Mononuclear cell (primary cell): Measurements from ENCODE around the gene IQGAP2. TPM values are rescaled to one million over a fixed set of nuclear protein-coding genes. Genes with fewer than 3 reads are reported as not detected.

Experiments used
- H3K27me3 ChIP-seq: 2 replicates; pipeline ENCODE4 v1.6.0; 2011; ENCODE audit warnings: low read length, control low read depth; ENCODE audit not compliant: insufficient read depth
- H3K4me1 ChIP-seq: 2 replicates; pipeline ENCODE4 v1.5.1; 2011; ENCODE audit warnings: mild to moderate bottlenecking, low read length, control low read depth; ENCODE audit not compliant: insufficient read depth
- H3K4me3 ChIP-seq: 2 replicates; pipeline ENCODE4 v1.5.1; 2011; ENCODE audit warnings: mild to moderate bottlenecking, low read length, moderate library complexity
- H3K9me3 ChIP-seq: 2 replicates; pipeline ENCODE4 v1.5.1; 2011; ENCODE audit warnings: low read depth, mild to moderate bottlenecking, control low read depth, low read length
- total RNA-seq: library from RNA; depleted of rRNA; stranded (reverse); fragments of >200 nt; gene quantifications from one replicate; pipeline ENCODE4 v1.2.3, GENCODE V29; 2012

The IQGAP2 gene
- total RNA-seq, 1 donor, result 75.0 TPM

DNA sequence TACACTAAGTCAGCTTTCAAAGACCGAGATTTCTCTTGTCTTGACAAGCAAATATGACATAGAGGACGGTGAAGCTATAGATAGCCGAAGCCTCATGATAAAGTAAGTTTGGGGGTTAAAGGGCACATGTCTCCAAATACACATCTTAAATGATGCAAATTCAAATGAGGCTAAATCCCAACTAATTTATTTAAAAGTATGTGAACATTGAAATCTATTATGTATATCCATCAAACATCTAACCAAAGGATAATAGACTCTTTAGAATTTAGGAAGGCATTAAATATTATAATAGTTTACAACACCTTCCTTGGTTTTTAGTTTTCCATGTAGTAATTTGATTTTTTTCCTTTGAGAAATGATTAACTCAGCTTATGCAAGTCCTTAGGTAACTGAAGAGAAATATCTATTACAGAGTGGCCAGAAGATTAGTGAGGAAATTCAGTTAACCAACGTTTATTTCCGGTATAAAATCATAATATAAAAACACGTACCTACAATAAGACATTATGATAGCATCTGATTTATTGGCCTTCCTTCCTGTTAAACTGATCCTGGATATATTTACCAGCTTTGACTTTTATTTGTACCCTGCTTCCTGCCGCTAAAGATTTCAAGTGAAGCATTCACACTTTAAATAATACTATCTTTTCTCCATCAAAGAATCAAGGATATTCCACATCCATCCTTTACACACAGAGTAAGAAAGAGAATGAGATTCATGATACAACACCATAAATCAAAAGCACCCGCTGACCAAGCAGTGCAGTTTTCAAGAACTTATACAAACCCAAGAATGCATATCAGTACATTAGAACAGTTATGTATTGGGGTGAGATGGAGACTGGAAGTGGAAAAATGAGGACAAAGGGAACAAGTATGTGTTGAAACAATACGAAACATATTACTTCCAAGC, 281.0 kb downstream of the IQGAP2 start:
- Histone ChIP-seq H3K27me3 (no peaks in the 10 kb centered on the region), H3K9me3 (no peaks in the 10 kb centered on the region), H3K4me1 (no peaks in the 10 kb centered on the region), H3K4me3 (no peak overlapping the region)

DNA sequence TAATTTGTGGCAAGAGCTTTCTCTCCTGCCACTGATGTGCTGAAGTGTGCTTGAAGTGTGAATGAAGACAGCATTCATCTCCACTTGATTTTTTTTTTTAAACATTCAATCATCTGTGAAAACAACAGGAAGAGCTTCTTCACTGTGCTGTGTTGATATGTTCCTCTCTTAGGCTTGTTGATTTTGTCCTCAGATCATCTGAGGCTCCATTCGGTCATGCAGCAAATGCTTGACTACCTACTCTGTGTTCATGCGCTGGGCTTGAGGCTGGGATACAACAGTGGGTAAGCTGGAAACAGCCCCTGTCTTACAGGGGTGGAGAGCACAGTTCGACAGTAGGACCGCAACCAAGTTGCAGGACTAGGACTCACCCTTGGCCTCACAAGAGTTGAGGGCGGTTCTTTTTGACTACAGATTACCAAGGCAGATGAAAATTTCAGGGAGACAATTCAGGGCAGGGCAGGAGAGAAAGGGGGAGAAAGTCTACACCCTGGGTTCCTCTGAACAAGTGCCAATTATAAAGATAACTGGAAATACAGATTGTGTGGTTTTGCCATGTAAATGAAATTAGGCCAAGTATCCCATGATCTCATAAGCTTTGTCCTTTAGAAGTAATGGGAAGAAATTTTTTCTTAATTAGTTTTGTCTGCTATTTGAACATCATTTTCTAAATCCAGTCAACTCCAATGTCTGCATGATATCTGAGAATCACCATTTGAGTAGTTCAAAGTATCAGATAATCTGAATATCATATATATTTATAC, 281.9 kb downstream of the IQGAP2 start:
- Histone ChIP-seq H3K4me3 (no peak overlapping the region), H3K9me3 (no peaks in the 10 kb centered on the region), H3K4me1 (no peaks in the 10 kb centered on the region), H3K27me3 (no peaks in the 10 kb centered on the region)

DNA sequence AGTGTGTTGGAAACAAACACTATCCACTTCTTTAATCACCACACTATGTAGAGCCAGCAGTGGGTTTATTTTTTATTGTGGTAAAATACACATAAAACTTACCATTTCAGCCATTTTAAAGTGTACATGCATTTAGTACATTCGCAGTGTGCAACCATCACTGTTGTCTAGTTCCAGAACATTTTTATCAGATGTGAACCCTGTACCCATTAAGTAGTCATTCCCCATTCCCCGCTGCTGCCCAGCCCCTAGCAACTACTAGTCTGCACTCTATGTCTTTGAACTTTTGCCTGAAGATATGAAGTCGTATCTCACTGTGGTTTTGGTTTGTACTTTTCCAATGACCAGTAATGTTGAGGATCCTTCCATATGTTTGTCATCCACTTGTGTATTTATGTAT, 282.6 kb downstream of the IQGAP2 start:
- H3K4me3 ChIP-seq, result no peak overlapping the region
- H3K9me3 ChIP-seq, result no peaks in the 10 kb centered on the region
- no peaks in the 10 kb centered on the region for H3K4me1 ChIP-seq
- no peaks in the 10 kb centered on the region for H3K27me3 ChIP-seq

DNA sequence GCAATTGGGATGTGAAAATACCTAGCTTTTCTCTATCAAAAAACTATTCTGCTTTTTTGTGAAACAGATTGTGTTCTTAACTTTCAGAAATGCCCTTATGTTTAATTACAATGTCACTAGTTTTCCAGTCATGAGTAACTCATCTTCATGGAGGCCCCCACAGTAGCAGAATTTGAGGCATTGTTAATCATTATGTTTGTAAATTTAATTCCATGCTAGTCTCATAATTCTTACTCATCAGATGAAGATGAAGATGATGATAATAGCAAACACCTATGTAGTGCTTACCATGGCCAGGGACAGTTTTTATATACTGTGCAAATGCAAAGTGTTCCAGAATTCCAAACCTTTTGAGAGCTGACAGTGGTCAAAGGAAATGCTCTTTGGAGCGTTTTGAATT, 285.1 kb downstream of the IQGAP2 start:
- no peaks in the 10 kb centered on the region for H3K9me3 ChIP-seq
- H3K4me1 ChIP-seq, result no peaks in the 10 kb centered on the region
- no peaks in the 10 kb centered on the region for H3K27me3 ChIP-seq
- H3K4me3 ChIP-seq, result no peak overlapping the region

DNA sequence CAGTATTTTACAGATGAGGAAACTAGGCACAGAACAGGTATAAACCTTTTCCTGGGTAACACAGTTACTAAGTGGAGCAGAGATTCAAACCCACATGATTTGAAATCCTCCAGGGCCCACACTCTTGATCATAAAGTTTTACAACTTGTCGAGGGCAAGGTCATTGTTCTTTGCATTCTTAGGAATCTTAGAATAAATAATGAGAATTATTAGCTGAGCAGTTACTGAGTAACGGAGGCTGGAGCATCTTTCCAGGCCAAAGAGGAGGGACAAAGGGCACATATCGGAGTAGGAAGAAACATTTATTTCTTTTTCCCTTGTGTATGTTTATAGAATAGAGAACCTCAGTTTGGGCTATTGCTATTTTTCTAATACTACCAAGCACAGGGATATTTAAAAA, 285.8 kb downstream of the IQGAP2 start:
- no peak overlapping the region for H3K4me3 ChIP-seq
- H3K9me3 ChIP-seq, result no peaks in the 10 kb centered on the region
- H3K27me3 ChIP-seq, result no peaks in the 10 kb centered on the region
- no peaks in the 10 kb centered on the region for H3K4me1 ChIP-seq

DNA sequence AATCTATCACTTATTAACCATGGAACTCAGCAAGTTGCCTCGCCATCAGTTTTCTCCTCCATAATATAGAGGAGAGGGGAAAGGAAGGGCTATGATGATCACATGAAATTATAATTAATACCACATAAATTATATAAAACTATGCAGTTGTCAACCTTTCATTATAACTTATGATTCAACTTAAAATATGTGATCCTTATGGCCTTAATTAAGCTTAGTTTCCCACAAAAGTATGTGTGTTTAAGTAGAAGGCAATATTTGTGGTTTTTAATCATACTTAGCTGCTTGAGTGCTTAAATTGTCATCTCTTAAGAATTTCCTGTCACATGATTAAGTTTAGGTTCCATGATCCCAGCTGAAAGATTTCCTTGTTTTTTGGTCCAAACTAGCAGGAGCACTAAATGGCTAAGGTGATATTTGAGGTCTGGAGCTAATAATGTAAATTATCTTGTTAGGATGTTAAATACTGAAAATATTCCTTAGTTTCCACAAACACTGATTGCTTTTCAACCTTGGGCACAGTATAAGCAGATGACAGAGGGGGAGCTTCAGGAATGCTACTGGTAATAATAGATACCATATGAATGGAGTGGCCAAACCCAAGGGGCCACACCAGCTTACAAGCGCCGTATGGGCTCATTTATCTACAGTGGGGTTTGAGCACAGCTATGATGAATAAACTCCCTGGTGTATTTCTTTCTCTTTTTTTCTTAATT, 286.4 kb downstream of the IQGAP2 start:
- no peak overlapping the region for H3K4me3 ChIP-seq
- no peaks in the 10 kb centered on the region for H3K4me1 ChIP-seq
- no peaks in the 10 kb centered on the region for H3K9me3 ChIP-seq
- no peaks in the 10 kb centered on the region for H3K27me3 ChIP-seq

DNA sequence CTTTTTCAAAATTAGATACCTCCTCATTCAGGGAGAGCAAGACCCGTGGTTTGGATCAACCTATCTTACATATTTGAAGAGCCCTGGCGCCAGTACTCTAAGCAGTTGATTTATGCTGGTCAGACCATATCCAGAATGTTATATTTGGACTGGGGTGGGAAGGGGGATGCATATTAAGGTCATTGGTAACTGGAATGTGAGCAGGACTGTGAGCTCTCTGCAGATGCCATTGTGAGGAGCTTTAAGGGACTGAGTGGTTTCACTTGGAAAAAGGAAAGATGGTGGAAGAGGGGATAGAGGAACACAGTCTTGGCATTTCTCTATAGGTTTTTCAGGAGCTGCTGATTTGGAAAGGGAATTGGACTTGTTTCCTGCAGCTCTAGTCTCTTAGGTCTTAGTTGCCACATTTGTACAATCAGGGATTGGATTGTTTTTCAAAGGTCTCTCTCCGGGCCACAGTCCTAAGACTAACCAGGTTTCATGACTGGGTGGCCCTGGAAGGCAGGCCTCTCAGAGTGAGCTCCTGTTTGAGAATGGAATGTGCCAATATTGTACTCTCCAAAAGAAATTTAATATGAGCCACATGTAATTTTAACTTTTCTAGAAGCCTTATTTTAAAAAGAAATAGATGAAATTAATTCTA, 287.1 kb downstream of the IQGAP2 start:
- H3K9me3 ChIP-seq, result no peaks in the 10 kb centered on the region
- H3K4me3 ChIP-seq, result no peak overlapping the region
- H3K27me3 ChIP-seq, result no peaks in the 10 kb centered on the region
- no peaks in the 10 kb centered on the region for H3K4me1 ChIP-seq

DNA sequence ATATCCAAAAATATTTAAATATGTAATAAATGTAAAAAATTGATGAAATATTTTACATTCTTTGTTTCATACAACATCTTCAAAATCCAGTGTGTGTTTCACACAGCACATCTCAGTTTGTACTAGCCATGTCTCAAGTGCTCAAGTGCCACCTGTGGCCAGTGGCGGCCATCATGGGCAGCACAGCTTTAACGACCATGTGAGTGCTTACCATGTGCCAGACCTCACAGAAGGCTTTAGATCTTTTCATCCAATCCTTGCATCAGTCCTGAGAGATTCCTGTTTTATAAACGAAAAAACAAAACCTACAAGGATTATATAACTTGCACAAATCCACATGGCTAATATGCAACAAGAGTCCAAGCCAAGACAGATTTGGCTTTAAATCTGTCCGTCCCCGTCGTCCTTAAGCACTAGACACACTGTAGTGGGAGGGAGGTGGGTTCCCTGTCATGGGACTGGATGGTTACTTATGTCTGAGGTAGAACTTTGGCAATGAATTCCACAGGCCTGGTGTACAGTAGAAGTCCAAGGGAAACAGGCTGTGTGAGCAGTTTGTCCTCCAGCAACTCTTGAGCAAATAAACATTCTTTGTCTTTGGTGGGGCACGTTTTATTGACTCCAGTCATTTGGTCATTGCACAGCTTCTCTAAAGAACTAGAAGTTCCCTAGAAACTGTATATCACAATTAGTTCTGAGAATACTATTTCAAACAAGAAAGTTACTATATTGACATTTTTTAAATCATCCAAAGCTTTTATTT, 287.8 kb downstream of the IQGAP2 start:
- Histone ChIP-seq H3K27me3 (no peaks in the 10 kb centered on the region), H3K4me3 (no peak overlapping the region), H3K4me1 (no peaks in the 10 kb centered on the region), H3K9me3 (no peaks in the 10 kb centered on the region)

DNA sequence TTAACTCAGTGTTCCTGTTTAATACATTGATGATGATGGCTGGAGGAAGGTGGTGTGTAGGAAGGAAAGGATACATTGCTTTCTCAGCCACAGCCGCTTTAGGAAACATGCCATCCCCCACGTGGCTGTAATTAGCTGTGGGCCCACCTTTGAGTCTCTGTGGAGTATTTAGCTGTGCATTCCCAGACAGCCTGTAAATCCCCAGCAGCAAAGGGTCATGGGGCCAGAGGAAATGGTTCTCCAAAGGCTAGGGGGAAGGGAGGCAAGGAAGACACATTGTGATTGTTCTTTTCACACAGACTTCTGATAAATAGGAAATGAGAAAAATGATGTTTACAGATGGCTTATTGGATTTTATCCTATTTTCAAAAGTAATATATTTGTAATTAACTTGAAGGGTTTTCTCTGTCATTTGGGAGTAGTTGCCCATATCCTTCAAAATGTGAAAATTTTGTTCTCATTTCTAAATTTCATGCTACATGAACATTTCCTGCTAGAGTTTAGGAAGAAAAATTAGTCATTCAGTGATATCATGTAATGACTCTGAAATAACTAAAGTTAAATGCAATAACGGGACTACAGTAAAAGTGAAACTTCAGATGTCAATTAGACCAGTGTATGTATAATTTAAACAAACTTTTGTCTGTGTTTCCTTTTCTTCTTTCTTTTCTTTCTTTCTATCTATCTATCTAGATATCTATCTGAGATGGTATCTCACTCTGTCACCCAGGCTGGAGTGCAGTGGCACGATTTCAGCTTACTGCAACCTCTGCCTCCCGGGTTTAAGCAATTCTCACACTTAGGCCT, 288.6 kb downstream of the IQGAP2 start:
- Histone ChIP-seq H3K4me1 (no peaks in the 10 kb centered on the region), H3K27me3 (no peaks in the 10 kb centered on the region), H3K9me3 (no peaks in the 10 kb centered on the region), H3K4me3 (no peak overlapping the region)

DNA sequence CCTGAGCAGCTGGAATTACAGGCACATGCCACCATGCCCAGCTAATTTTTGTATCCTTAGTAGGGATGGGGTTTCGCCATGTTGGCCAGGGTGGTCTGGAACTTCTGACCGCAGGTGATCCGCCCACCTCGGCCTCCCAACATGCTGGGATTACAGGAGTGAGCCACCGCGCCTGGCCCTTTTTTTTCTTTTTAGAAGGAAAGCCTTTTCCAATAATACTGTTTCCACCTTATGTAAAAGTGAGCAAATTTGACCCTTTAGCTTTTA, 289.1 kb downstream of the IQGAP2 start:
- H3K9me3 ChIP-seq, result no peaks in the 10 kb centered on the region
- H3K4me3 ChIP-seq, result no peak overlapping the region
- H3K27me3 ChIP-seq, result no peaks in the 10 kb centered on the region
- no peaks in the 10 kb centered on the region for H3K4me1 ChIP-seq

DNA sequence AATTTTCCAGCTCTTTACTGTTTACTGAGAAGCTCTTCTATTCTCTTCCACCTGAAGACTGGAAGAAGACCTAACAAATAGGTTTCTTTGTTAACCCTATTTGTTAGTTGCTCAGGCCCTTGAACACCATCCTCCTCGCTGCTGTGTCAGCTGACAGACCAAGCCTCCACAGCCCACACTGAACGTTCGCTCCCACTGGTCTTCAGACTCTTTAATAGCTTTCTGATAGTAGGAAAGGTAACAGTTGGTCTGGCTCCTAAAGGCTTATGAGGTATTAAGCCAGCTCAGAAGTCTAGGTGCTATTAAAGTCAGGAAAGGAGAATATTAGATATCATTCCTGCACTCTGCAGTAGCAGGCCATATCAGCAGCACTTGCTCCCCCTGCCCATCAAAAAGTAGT, 289.6 kb downstream of the IQGAP2 start:
- Histone ChIP-seq H3K4me3 (no peak overlapping the region), H3K9me3 (no peaks in the 10 kb centered on the region), H3K27me3 (no peaks in the 10 kb centered on the region), H3K4me1 (no peaks in the 10 kb centered on the region)

DNA sequence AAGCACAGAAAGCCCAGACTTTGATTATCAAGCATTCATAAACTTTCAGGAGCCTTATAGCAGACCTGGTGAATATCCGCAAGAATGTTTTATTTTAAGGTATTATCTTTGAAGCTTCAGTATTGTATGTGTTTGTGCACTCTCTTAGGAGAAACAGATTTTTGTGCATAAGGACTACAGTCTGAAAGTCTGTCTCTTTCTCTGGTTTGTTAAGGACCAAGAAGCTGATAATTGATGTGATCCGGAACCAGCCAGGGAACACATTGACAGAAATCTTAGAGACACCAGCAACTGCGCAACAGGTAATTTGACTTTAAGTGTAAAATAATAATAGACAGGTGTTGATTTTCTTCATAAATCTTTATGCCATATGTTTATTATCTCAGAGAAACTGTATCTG, 290.1 kb downstream of the IQGAP2 start:
- Histone ChIP-seq H3K4me1 (no peaks in the 10 kb centered on the region), H3K9me3 (no peaks in the 10 kb centered on the region), H3K4me3 (no peak overlapping the region), H3K27me3 (no peaks in the 10 kb centered on the region)

DNA sequence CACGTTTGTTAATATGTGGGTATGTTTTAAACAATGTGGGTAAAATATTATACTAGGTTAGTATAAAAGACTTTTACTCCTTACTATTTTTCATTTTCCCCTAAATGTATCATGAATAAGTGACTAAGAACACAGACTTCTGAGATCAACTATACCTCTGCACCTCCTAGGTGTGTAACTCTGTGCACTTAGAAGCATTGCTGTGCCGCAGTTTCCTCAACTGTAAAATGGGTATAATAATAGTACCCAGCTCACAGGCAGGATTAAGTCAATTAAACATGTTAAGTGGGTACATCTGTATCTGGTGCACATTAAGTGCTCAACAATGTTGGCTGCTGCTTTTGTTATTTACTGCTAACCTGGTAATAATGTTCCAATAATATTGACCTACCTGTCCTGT, 291.2 kb downstream of the IQGAP2 start:
- H3K9me3 ChIP-seq, result no peaks in the 10 kb centered on the region
- no peaks in the 10 kb centered on the region for H3K27me3 ChIP-seq
- H3K4me3 ChIP-seq, result no peak overlapping the region
- H3K4me1 ChIP-seq, result no peaks in the 10 kb centered on the region

DNA sequence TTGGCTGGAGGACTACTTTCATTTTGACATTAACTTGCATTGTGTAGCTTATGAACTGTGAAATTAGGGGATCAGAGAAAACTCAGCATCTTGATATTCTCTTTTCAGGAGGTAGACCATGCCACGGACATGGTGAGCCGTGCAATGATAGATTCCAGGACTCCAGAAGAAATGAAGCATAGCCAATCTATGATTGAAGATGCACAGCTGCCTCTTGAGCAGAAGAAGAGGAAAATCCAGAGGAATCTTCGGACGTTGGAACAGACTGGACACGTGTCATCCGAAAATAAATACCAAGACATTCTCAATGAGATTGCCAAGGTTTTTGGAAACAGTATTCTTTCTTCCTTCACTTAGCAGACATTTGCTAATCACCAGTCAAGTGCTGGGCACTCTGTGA, 292.3 kb downstream of the IQGAP2 start:
- no peaks in the 10 kb centered on the region for H3K9me3 ChIP-seq
- H3K27me3 ChIP-seq, result no peaks in the 10 kb centered on the region
- no peak overlapping the region for H3K4me3 ChIP-seq
- H3K4me1 ChIP-seq, result no peaks in the 10 kb centered on the region
